Epidermal melanocyte (primary cell): ENCODE measurements around the gene SEMA5A.

Experiments
- DNase-seq: peaks from one replicate; pipeline ENCODE4 v3.0.0; 2011; ENCODE audit warnings: low spot score; ENCODE audit not compliant: insufficient read length

SEMA5A gene

DNA sequence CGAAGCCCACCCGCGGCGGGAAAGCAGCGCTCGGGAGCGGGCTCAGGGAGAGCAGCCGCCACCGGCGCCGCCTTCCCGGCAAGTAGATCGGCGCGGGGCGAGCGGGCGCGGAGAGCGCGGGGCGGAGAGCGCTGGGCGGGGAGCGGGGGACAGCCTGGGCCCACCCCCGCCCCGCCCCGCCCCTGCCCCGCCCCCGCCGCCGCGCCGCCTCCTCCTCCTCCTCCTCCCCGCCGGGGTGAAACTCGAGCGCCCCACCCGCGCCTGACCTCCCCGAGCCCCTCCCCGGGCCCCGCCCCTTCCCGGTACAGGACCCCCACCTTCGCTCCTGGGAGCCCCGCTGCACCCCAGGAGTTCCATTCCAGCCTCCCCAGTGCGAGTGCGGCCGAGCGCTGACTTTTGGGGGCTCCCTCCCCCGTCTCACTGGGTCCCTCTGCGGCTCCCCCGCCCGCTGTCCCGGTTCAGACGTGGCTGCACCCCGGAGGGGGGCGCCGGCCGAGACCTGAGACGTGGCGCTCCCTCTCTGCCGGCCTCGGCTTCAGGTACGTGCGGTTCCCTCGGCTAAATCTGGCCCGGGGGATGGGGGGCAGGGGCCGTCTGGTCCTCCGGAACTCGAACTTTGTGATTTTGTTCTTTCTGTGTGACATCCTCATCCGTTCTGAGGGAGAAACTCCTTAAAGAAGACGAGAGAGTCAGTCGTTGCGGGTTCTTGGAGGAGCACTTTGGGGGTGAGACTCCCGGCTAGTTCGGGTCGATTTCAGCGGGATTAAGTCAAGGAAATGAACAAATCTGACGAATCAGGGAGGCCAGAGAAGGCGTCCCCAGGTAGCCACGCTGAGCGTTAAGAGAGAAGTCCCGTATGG is at the start of gene SEMA5A:
TSS of gene SEMA5A (minus strand) at position 84 of the 860 bp plus-strand sequence. CDS start 166,129 bp downstream, outside the sequence.
- no peak for DNase-seq

DNA sequence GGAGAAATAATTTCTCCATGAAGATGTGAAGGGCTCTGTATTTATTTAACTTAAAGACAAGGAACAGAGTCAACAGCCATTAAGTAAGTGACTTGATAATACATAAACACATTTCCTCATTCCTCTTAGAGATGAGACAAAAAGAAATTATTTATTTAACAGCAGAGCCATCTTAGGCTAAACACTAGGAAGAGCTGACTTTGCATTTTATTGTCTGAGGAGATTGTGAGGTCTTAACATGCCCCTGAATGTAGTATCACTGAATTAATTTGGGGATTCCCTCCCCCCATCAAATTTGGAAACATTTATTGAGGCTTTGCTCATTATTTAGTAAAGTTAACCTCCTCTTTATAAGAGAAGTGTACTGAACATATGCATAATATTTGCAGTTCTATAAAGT is 49.0 kb upstream of the SEMA5A start:
- no peak for DNase-seq

GRCh38 chr5:9589049-9589835 is 43.4 kb upstream of the SEMA5A start:
- no peak for DNase-seq

GRCh38 chr5:9588254-9588653 is 42.4 kb upstream of the SEMA5A start:
- DNase-seq: no peak

DNA sequence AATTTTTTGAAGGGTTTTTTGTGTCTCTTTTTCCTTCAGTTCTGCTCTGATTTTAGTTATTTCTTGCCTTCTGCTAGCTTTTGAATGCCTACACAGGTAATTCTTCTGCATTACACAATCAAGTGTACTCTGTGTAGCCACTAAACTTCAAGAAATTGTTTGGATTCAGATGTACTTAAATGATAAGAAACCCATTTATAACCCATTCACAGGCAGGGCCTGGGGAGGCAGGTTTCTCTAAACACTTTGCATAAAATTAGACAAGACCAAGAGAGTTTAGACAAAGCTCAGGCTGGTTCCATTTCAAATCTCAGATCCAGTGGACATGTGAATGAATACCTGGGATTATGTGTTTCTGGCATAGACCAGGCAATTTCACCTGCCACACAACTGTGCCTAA is 41.3 kb upstream of the SEMA5A start:
- DNase-seq: no peak

DNA sequence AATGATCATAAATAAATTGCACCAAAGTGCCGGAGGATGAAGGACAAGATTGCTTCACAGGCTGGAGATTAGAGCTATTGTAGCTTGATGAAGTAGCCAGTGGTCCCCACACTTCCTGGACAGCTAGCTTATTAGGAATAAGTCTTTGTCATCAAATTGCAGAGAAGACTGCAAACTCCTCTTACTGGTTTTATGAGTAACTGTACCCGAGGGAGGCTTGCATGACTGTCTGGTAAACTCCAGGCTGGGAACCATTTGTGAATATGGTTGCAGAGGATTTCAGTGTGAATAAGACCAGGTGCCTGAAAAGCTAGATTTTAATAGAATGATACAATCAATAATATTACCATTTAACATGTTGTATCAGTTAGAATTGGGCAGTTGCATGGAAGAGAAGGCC is 36.5 kb upstream of the SEMA5A start:
- DNase-seq: no peak

DNA sequence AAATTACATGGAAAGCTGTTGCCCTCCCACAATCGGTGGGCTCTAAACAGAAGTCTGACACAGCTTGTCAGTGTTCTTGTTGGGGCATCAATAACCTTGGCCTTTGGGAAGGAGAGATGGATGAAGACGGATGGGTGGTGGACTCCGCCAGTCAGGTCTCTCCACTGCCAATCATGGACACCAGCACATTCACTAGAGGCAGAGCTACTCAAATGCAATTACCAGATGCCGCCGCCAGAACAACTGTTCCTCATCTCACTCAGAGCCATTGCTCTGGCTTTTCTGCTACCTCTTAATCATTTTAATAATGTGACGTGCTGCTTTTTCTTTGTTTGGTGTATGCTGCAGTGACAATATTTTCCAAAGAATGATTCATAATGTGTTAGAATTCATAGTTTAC is 27.9 kb upstream of the SEMA5A start:
- no peak for DNase-seq

GRCh38 chr5:9572246-9572645 is 26.4 kb upstream of the SEMA5A start:
- no peak for DNase-seq

- DNase-seq: no peak
Observed at GRCh38 chr5:9570876-9571275, 25.0 kb upstream of the SEMA5A start.

GRCh38 chr5:9567039-9567438 is 21.2 kb upstream of the SEMA5A start:
- no peak for DNase-seq

DNA sequence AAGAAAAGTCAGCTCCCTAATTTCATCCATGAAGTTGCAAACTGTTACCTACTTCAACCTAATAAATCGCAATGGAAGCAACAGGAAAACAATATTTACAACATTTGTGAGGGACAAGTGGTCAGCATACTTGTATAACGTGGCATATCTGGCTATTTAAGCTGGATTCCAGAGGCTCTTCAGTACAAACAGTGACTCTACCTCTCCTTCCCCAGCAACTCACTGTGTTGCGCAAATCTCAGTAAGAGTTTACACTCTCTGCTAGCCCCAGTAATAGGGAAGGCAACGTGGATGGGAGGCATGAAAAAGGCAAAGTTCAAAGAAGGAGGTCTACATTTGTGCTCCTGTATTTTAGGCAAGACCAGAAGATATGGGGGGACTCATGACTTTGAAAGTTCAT is 18.9 kb upstream of the SEMA5A start:
- no peak for DNase-seq

DNA sequence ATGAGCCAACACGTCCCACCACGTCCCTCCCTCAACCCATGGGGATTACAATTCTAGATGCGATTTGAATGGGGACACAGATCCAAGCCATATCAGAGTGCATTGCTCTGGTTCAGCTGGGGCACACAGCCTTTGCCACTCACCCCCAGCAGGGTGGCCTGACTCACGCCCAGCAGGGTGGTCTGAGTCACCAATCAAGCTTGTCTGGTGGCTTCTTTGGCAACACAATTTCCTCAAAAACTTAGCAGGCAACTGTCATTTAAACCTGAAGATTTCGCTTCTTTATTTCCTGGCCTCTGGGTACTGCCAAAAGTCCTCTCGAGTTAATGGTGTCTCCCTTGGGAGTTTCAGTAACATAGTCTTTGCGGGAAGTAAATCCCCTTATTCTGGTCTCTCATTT is 16.3 kb upstream of the SEMA5A start:
- DNase-seq: no peak

GRCh38 chr5:9559965-9560364 is 14.1 kb upstream of the SEMA5A start:
- DNase-seq: no peak

DNA sequence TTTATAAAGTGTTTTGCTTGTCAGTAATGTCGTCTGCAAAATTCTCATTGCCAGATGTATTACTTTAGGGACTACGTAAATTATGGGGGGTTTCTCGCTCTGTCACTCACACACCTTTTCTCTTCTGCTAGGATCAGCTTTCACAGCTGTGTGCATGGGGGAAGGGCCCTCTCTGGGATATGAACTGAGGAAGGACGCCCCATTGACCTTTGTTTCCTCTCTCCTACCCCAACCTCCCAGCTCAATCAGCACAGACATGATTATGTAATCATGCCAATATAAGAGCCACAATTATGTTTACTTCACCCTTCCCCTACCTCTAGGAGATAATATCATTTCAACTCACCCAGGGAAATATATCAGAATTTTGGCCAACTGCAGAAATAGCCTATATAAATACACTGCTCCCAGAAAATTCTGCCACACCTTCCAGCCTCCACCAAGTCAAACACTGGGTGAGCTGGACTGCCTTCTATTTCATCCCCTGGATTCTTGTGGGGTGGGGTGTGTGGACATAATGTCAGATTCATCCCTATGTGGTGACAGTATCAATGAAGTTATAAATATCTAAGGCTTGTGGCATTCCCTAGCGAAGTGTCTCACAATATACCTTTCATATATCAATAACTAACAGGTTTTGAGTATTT is 12.6 kb upstream of the SEMA5A start:
- no peak for DNase-seq

DNA sequence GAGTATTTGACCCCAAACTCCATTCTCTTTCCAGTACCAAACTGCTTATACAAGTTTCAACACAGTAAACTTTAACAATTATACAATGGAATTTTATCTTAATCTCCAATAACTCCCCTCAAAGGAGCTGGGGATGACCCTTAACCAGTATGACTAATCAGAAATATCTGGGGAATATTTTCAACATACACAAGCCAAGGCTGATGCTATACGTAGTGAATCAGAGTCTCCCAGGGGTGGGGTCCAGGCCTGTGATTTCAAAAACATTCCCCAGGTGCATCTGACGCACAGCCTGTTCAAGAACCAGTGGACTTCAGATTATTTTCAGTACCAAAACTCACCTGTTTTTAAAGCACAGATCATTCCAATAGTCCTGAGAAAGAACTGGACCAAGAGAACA is 11.8 kb upstream of the SEMA5A start:
- no peak for DNase-seq

DNA sequence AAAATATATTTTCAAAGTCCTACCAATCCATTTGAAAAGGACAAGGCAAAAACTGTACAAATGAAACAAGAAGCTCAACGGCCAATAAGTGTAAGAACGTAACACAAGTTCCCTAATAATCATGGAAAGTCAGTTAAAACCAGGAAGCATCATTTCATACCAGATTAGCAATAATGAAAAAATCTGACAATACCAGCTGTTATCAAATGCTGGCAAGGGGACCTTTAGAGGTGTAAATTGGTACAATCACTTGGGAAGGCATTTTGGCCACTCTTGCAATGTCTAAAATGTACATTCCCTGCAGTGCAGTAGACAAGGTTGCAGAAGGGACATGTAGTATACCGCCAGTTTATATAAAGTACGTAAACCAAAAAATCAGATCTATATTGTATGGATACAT is 10.1 kb upstream of the SEMA5A start:
- no peak for DNase-seq

- no peak for DNase-seq
Observed at GRCh38 chr5:9554122-9554521, 8.2 kb upstream of the SEMA5A start.

- no peak for DNase-seq
Observed at GRCh38 chr5:9553561-9553960, 7.7 kb upstream of the SEMA5A start.

GRCh38 chr5:9551567-9552537 is 6.0 kb upstream of the SEMA5A start:
- no peak for DNase-seq

DNA sequence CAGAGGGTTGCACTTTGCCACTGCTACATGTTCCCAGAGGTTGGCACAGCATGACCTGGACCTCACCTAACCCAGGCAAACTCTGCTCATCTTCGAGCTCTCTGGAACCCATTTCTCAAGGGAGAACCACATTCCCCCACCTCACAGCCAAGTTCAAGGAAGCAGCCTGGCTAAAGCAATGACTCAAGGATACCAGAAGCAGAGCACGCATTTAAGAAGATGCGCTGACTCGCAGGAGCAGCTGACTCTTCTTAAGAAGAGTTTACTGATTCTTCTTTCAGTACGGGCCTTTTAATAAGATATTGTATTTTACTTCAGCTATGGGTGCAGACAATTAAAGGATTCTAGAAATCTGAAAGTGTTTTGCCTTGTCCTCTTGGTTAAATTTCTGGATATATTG is 4.1 kb upstream of the SEMA5A start:
- no peak for DNase-seq
